DOHH2 (cell line): ENCODE results near the gene CHD9NB.

Experiments used
- H3F3A ChIP-seq: fragments of 200-600 bp; sonication (generic), shearing (Covaris generic); 2 replicates; pipeline ENCODE4 v1.6.0; 2016; ENCODE audit warnings: antibody characterized with exemption, mild to moderate bottlenecking; ENCODE audit not compliant: control insufficient read depth, insufficient read depth
- H3K27ac ChIP-seq: fragments of 200-600 bp; sonication (generic); 2 replicates; pipeline ENCODE4 v1.5.1; 2014; ENCODE audit warnings: low read depth, mild to moderate bottlenecking, low read length, moderate library complexity
- H3K27me3 ChIP-seq: fragments of 200-600 bp; sonication (generic); 2 replicates; pipeline ENCODE4 v1.6.1; 2014; ENCODE audit warnings: mild to moderate bottlenecking, low read length, mixed read lengths; ENCODE audit not compliant: control insufficient read depth
- H3K36me3 ChIP-seq: fragments of 200-600 bp; sonication (generic); 2 replicates; pipeline ENCODE4 v1.6.1; 2014; ENCODE audit warnings: mild to moderate bottlenecking, low read length, moderate library complexity, mixed read lengths; ENCODE audit not compliant: control insufficient read depth
- H3K4me1 ChIP-seq: fragments of 200-600 bp; sonication (generic); 2 replicates; pipeline ENCODE4 v1.6.1; 2014; ENCODE audit warnings: mild to moderate bottlenecking, low read length, mixed read lengths; ENCODE audit not compliant: control insufficient read depth
- H3K4me2 ChIP-seq: fragments of 200-600 bp; sonication (generic); 2 replicates; pipeline ENCODE4 v1.6.0; 2014; ENCODE audit warnings: mild to moderate bottlenecking, low read length, moderate library complexity
- H3K4me3 ChIP-seq: fragments of 200-600 bp; sonication (generic); 2 replicates; pipeline ENCODE4 v1.5.1; 2014; ENCODE audit warnings: mild to moderate bottlenecking, low read length, mixed read lengths
- H3K79me2 ChIP-seq: fragments of 200-600 bp; sonication (generic); 2 replicates; pipeline ENCODE4 v1.6.1; 2014; ENCODE audit warnings: mild to moderate bottlenecking, low read length, mixed read lengths; ENCODE audit not compliant: control insufficient read depth
- H3K9me2 ChIP-seq: fragments of 200-600 bp; sonication (generic); replicated peaks from 2 replicates; pipeline ENCODE4 v1.6.1; 2014; ENCODE audit warnings: mild to moderate bottlenecking, low read length, mixed read lengths; ENCODE audit not compliant: control insufficient read depth
- H3K9me3 ChIP-seq: fragments of 200-600 bp; sonication (generic); 2 replicates; pipeline ENCODE4 v1.6.1; 2014; ENCODE audit warnings: antibody characterized with exemption, low read length, mixed read lengths; ENCODE audit not compliant: control insufficient read depth, insufficient read depth
- H4K20me1 ChIP-seq: fragments of 200-600 bp; sonication (generic); 2 replicates; pipeline ENCODE4 v1.6.0; 2014; ENCODE audit warnings: low read depth, mild to moderate bottlenecking, antibody characterized with exemption, low read length, moderate library complexity; ENCODE audit not compliant: control insufficient read depth, insufficient read depth
- CTCF ChIP-seq: fragments of 200-600 bp; sonication (generic); IDR thresholded peaks from one replicate; pipeline ENCODE4 v1.5.1; 2014; ENCODE audit warnings: antibody characterized with exemption, mild to moderate bottlenecking, low read depth, low read length; ENCODE audit not compliant: poor library complexity, severe bottlenecking
- EZH2phosphoT487 ChIP-seq: fragments of 200-600 bp; sonication (generic); IDR thresholded peaks from 2 replicates; pipeline ENCODE4 v1.6.1; 2017; ENCODE audit warnings: borderline replicate concordance, mild to moderate bottlenecking, antibody characterized with exemption, low read length, moderate library complexity, mixed read lengths

CHD9NB gene

DNA sequence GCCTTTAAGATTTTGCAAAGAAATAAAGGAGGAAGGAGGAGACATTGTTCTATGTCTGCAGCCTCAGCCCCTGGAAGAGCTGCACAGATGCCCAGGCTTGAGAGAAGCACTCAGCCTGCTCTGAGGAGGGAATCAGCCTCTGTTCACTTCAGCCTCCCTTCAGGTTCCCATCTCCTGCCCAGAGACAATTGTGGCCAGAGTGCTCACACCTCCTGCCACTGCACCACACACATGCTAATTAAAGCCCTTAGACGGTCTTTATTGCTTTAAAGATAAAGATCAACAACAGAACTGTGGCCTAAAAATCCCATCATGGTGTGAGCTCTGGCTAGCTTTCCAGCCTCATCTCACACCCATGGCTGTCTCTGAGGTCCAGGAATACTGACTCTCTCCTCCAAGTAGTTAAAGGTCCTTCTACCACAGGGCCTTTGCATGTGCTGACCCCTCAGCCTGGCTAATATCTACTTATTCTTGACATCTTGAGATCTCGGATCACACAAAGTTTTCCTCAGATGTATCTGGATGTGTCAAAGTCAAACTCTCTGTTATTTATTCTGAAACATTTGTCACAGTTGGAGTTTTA lies 33.8 kb downstream of the CHD9NB start:
- Histone ChIP-seq H3K4me2 (no peak overlapping the region), H3K9me2 (no peaks in the 10 kb centered on the region), H3K9me3 (no peaks in the 10 kb centered on the region), H3F3A (no peaks in the 10 kb centered on the region), H3K4me1 (no peaks in the 10 kb centered on the region), H3K36me3 (no peaks in the 10 kb centered on the region), H3K27ac (no peak overlapping the region), H4K20me1 (no peaks in the 10 kb centered on the region), H3K27me3 (peaks cover 6% of the 10 kb centered on the region; the same call in 1 of the 2 replicates), H3K79me2 (no peaks in the 10 kb centered on the region), H3K4me3 (no peak overlapping the region)
- no peak for TF ChIP-seq EZH2phosphoT487
- TF ChIP-seq CTCF, result no peak

- Histone ChIP-seq H3K27ac (no peak overlapping the region), H3K4me3 (no peak overlapping the region), H3F3A (no peaks in the 10 kb centered on the region), H3K36me3 (no peaks in the 10 kb centered on the region), H3K27me3 (peaks cover 17% of the 10 kb centered on the region), H3K9me2 (no peaks in the 10 kb centered on the region), H3K9me3 (no peaks in the 10 kb centered on the region), H3K4me2 (no peak overlapping the region), H4K20me1 (no peaks in the 10 kb centered on the region), H3K79me2 (no peaks in the 10 kb centered on the region), H3K4me1 (no peaks in the 10 kb centered on the region)
- no peak for TF ChIP-seq EZH2phosphoT487
- TF ChIP-seq CTCF, result no peak
Measured at GRCh38 chr16:53014287-53014686, 38.4 kb downstream of the CHD9NB start.

- Histone ChIP-seq H3K36me3 (no peaks in the 10 kb centered on the region), H3K9me2 (no peaks in the 10 kb centered on the region), H3K79me2 (no peaks in the 10 kb centered on the region), H3K4me2 (no peak overlapping the region), H3K9me3 (no peaks in the 10 kb centered on the region), H3K4me1 (no peaks in the 10 kb centered on the region), H3K27me3 (peaks cover 11% of the 10 kb centered on the region), H4K20me1 (no peaks in the 10 kb centered on the region), H3K4me3 (no peak overlapping the region), H3F3A (no peaks in the 10 kb centered on the region), H3K27ac (no peak overlapping the region)
- TF ChIP-seq CTCF (no peak), EZH2phosphoT487 (no peak)
Measured at GRCh38 chr16:53007095-53007494, 45.6 kb downstream of the CHD9NB start.

DNA sequence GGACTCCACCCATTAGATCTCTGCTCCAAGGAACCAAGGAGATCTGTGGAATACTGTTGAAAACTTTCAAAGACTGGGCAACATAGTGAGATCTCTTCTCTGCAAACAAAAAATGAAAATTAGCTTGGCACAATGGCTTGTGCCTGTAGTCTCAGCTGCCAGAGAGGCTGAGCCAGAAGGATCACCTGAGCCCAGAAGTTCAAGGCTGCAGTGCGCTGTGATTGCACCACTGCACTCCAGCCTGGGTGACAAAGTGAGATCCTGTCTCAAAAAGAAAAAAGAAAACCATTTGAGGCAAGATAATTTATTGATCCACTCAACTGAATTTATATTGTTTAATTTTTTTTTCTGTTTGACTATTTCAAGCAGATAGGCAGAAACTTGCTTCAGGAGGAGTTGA lies 54.8 kb downstream of the CHD9NB start:
- H4K20me1 ChIP-seq, result no peaks in the 10 kb centered on the region
- no peaks in the 10 kb centered on the region for H3F3A ChIP-seq
- H3K4me1 ChIP-seq, result no peaks in the 10 kb centered on the region
- H3K27ac ChIP-seq, result no peak overlapping the region
- no peaks in the 10 kb centered on the region for H3K9me3 ChIP-seq
- no peaks in the 10 kb centered on the region for H3K9me2 ChIP-seq
- H3K27me3 ChIP-seq, result peaks cover 3% of the 10 kb centered on the region; the same call in 1 of the 2 replicates
- no peak for TF ChIP-seq CTCF
- TF ChIP-seq EZH2phosphoT487, result no peak
- no peaks in the 10 kb centered on the region for H3K79me2 ChIP-seq
- H3K36me3 ChIP-seq, result no peaks in the 10 kb centered on the region
- no peak overlapping the region for H3K4me3 ChIP-seq
- no peak overlapping the region for H3K4me2 ChIP-seq
